H1 (cell line): Measurements from ENCODE around the gene PRRC2A. TPM values are rescaled to one million over a fixed set of nuclear protein-coding genes. Genes with fewer than 3 reads are reported as not detected.

Source experiments
- CTCF ChIA-PET: fragments of 300-600 bp; sonication (Branson Sonifier 250); formaldehyde crosslinking; loops from one replicate; lab custom pipeline; 2021; ENCODE audit not compliant: partially characterized antibody; lab: Charles Lee
- POLR2A ChIA-PET: fragments of 300-600 bp; sonication (Branson Sonifier 250); formaldehyde crosslinking; loops from one replicate; lab custom pipeline; 2021; ENCODE audit warnings: inconsistent platforms; ENCODE audit not compliant: partially characterized antibody; lab: Charles Lee
- DNase-seq, 2 experiments: peaks; one replicate each; pipeline versions ENCODE4 v3.0.0 to v3.0.0-alpha.2; 2010 to 2022; ENCODE audit warnings: low spot score in 2 of 2, low read depth in 1 of 2, mixed read lengths in 1 of 2
- FAIRE-seq: peaks from 2 replicates; lab custom pipeline; 2011; peaks lifted over from hg19 to GRCh38; lab: Jason Lieb, UNC
- H2AFZ ChIP-seq: 2 replicates; pipeline ENCODE4 v1.8.1; 2012; ENCODE audit warnings: low read length, inconsistent platforms
- H2AK5ac ChIP-seq: 2 replicates; pipeline ENCODE4 v1.6.1; 2013; ENCODE audit warnings: low read depth, low read length
- H2BK120ac ChIP-seq: replicated peaks from 2 replicates; pipeline ENCODE3; 2013; ENCODE audit warnings: low read depth, low read length, inconsistent platforms
- H2BK12ac ChIP-seq: 2 replicates; pipeline ENCODE4 v1.6.1; 2013; ENCODE audit warnings: low read depth, low read length
- H2BK15ac ChIP-seq: 2 replicates; pipeline ENCODE4 v1.6.1; 2013; ENCODE audit warnings: low read length
- H2BK20ac ChIP-seq: 2 replicates; pipeline ENCODE4 v1.6.1; 2013; ENCODE audit warnings: low read length
- H2BK5ac ChIP-seq: 2 replicates; pipeline ENCODE4 v1.6.1; 2013; ENCODE audit warnings: low read depth, low read length
- H3K14ac ChIP-seq: 2 replicates; pipeline ENCODE4 v1.6.1; 2013; ENCODE audit warnings: inconsistent platforms; ENCODE audit not compliant: insufficient read length
- H3K18ac ChIP-seq: 2 replicates; pipeline ENCODE4 v1.6.1; 2013; ENCODE audit warnings: low read length; ENCODE audit errors: extremely low read depth
- H3K23ac ChIP-seq: 2 replicates; pipeline ENCODE4 v1.6.1; 2013; ENCODE audit warnings: inconsistent platforms; ENCODE audit not compliant: insufficient read length
- H3K23me2 ChIP-seq: 2 replicates; pipeline ENCODE4 v1.6.1; 2013; ENCODE audit warnings: low read depth, low read length
- H3K27ac ChIP-seq: 2 replicates; pipeline ENCODE4 v1.6.1; 2011; ENCODE audit warnings: low read depth, low read length, inconsistent platforms
- H3K27me3 ChIP-seq, 4 experiments: replicated peaks in 1 of 4; 1 replicate in 1 of 4; 2 replicates in 3 of 4; pipeline versions ENCODE4 v1.6.1 to v1.8.1; 2011 to 2013; ENCODE audit warnings: low read length in 3 of 4, mild to moderate bottlenecking in 3 of 4, inconsistent platforms in 2 of 4, mixed read lengths in 2 of 4, moderate library complexity in 1 of 4; ENCODE audit not compliant: control insufficient read depth in 3 of 4, insufficient read depth in 3 of 4; ENCODE audit errors: extremely low read depth in 1 of 4
- H3K36me3 ChIP-seq, 4 experiments: 2 replicates each; pipeline versions ENCODE4 v1.6.1 to v1.8.1; 2011 to 2013; ENCODE audit warnings: mild to moderate bottlenecking in 4 of 4, low read length in 3 of 4, moderate library complexity in 2 of 4, control low read depth in 1 of 4, inconsistent platforms in 1 of 4; ENCODE audit not compliant: insufficient read depth in 4 of 4, control insufficient read depth in 2 of 4
- H3K4ac ChIP-seq: replicated peaks from 2 replicates; pipeline ENCODE3; 2013; ENCODE audit warnings: low read length, low read depth, mixed read lengths, inconsistent platforms; ENCODE audit not compliant: insufficient read length
- H3K4me1 ChIP-seq, 4 experiments: replicated peaks in 1 of 4; 1 replicate in 1 of 4; 2 replicates in 3 of 4; pipeline versions ENCODE4 v1.6.1 to v1.8.1; 2011 to 2013; ENCODE audit warnings: low read length in 3 of 4, inconsistent platforms in 2 of 4, mixed read lengths in 1 of 4; ENCODE audit not compliant: insufficient read depth in 4 of 4, control insufficient read depth in 3 of 4
- H3K4me2 ChIP-seq, 2 experiments: 2 replicates each; pipeline versions ENCODE4 v1.6.1 to v1.8.1; 2011 to 2013; ENCODE audit warnings: low read depth in 2 of 2, low read length in 2 of 2, control low read depth in 1 of 2, inconsistent platforms in 1 of 2, mild to moderate bottlenecking in 1 of 2; ENCODE audit not compliant: insufficient read depth in 1 of 2
- H3K4me3 ChIP-seq, 4 experiments: fragments of 200-600, 300-600 bp in 1 of 4; sonication (generic), shearing (Covaris generic), sonication (Bioruptor Twin) in 1 of 4; 2 replicates each; pipeline versions ENCODE4 v1.5.1 to v1.8.1; 2011 to 2016; ENCODE audit warnings: low read length in 4 of 4, low read depth in 3 of 4, control low read depth in 2 of 4, inconsistent platforms in 2 of 4, mild to moderate bottlenecking in 2 of 4, mixed read lengths in 1 of 4, moderate library complexity in 1 of 4; ENCODE audit not compliant: insufficient read depth in 2 of 4; ENCODE audit errors: extremely low read depth in 1 of 4
- H3K56ac ChIP-seq: replicated peaks from 2 replicates; pipeline ENCODE3; 2013; ENCODE audit warnings: low read depth, mild to moderate bottlenecking, mixed read lengths, low read length, inconsistent platforms; ENCODE audit not compliant: insufficient read length
- H3K79me1 ChIP-seq: 2 replicates; pipeline ENCODE4 v1.6.1; 2013; ENCODE audit warnings: low read depth, low read length, control low read depth
- H3K79me2 ChIP-seq, 2 experiments: 2 replicates each; pipeline versions ENCODE4 v1.6.1 to v1.8.1; 2012 to 2013; ENCODE audit warnings: low read length in 2 of 2, mild to moderate bottlenecking in 2 of 2, inconsistent platforms in 1 of 2; ENCODE audit not compliant: insufficient read depth in 2 of 2, control insufficient read depth in 1 of 2
- H3K9ac ChIP-seq, 4 experiments: replicated peaks in 1 of 4; 1 replicate in 1 of 4; 2 replicates in 3 of 4; pipeline versions ENCODE4 v1.6.1 to v1.8.1; 2011 to 2013; ENCODE audit warnings: low read depth in 3 of 4, low read length in 3 of 4, control low read depth in 2 of 4, mild to moderate bottlenecking in 2 of 4, moderate library complexity in 2 of 4, inconsistent platforms in 1 of 4; ENCODE audit errors: extremely low read depth in 1 of 4
- H3K9me3 ChIP-seq, 2 experiments: 2 replicates each; pipeline versions ENCODE4 v1.6.1 to v1.8.1; 2012 to 2013; ENCODE audit warnings: mild to moderate bottlenecking in 2 of 2, moderate library complexity in 2 of 2, control low read depth in 1 of 2, inconsistent platforms in 1 of 2, low read depth in 1 of 2, low read length in 1 of 2, mixed read lengths in 1 of 2; ENCODE audit not compliant: insufficient read depth in 2 of 2
- H4K20me1 ChIP-seq, 2 experiments: replicated peaks in 1 of 2; 2 replicates each; pipeline versions ENCODE3 to v1.8.1; 2011 to 2013; ENCODE audit warnings: inconsistent platforms in 2 of 2, low read length in 2 of 2, mild to moderate bottlenecking in 1 of 2; ENCODE audit not compliant: insufficient read depth in 2 of 2, control insufficient read depth in 1 of 2
- H4K5ac ChIP-seq: 2 replicates; pipeline ENCODE4 v1.6.1; 2013; ENCODE audit warnings: low read length, low read depth, mixed read lengths, inconsistent platforms; ENCODE audit not compliant: insufficient read length
- H4K8ac ChIP-seq: 2 replicates; pipeline ENCODE4 v1.8.0; 2013; ENCODE audit warnings: mild to moderate bottlenecking, moderate library complexity, low read length, inconsistent platforms; ENCODE audit not compliant: insufficient read depth; ENCODE audit errors: extremely low read depth
- H4K91ac ChIP-seq: replicated peaks from 2 replicates; pipeline ENCODE3; 2013; ENCODE audit warnings: low read length, mixed read lengths, inconsistent platforms; ENCODE audit not compliant: insufficient read length
- CBX8 ChIP-seq: fragments of 300-800, 300-1000 bp; sonication (generic); IDR thresholded peaks from 2 replicates; pipeline ENCODE4 v1.7.1; 2016; ENCODE audit warnings: low read depth, low read length, borderline replicate concordance
- EP300 ChIP-seq, 2 experiments: IDR thresholded peaks; 1 replicate in 1 of 2; 2 replicates in 1 of 2; pipeline ENCODE4 v1.6.1; 2011 to 2012; ENCODE audit warnings: low read depth in 2 of 2, low read length in 2 of 2, mild to moderate bottlenecking in 2 of 2, borderline replicate concordance in 1 of 2, inconsistent platforms in 1 of 2, moderate library complexity in 1 of 2
- POU5F1 ChIP-seq: IDR thresholded peaks from 2 replicates; pipeline ENCODE4 v1.6.1; 2011; ENCODE audit warnings: low read depth, mild to moderate bottlenecking, low read length, moderate library complexity
- RBBP5 ChIP-seq: IDR thresholded peaks from 2 replicates; pipeline ENCODE4 v1.7.1; 2012; ENCODE audit warnings: low read depth, mild to moderate bottlenecking, inconsistent platforms, low read length, moderate library complexity, borderline replicate concordance
- YY1 ChIP-seq: IDR thresholded peaks from 2 replicates; pipeline ENCODE4 v1.6.1; 2011; ENCODE audit warnings: low read depth, mild to moderate bottlenecking, low read length
- WGBS, 2 experiments: shearing (Covaris generic) in 1 of 2; methylation state at CpG; one replicate each; pipeline versions ENCODE4 v1.1.6 to v1.1.7; 2013 to 2015; ENCODE audit warnings: low lambda C conversion rate in 2 of 2, mixed read lengths in 2 of 2, inconsistent platforms in 1 of 2, low coverage in 1 of 2, missing lambda C conversion rate in 1 of 2; ENCODE audit not compliant: insufficient replicate concordance in 2 of 2, insufficient coverage in 1 of 2, insufficient read length in 1 of 2; ENCODE audit errors: extremely low coverage in 1 of 2, missing lambda C conversion rate in 1 of 2; 5-methylcytosine and 5-hydroxymethylcytosine counted together
- polyA plus RNA-seq, 7 experiments: library from polyadenylated mRNA; depleted of rRNA in 3 of 7; stranded (reverse) in 5 of 7; unstranded in 2 of 7; fragments of >200 nt in 5 of 7; fragments of 200-250 nt in 2 of 7; gene quantifications; 1 replicate in 5 of 7; 2 replicates in 1 of 7; 4 replicates in 1 of 7; pipeline versions ENCODE4 v1.2.1 to v1.2.3, GENCODE V29; 2011 to 2013; ENCODE audit warnings: missing spikeins in 2 of 7, mixed read lengths in 2 of 7
- total RNA-seq: library from RNA; stranded (reverse); fragmentation: NEBNext Ultra II Directional; extraction: Animal tissue kit (Norgen Biotek cat#: 25700); gene quantifications from 2 replicates; pipeline ENCODE4 v1.2.1, GENCODE V29; 2021
- TF ChIP-seq, protein P1 (sequence below), 3 experiments: IDR thresholded peaks; 1 replicate in 2 of 3; 2 replicates in 1 of 3; pipeline versions ENCODE4 v1.5.1 to v1.6.1; 2011; ENCODE audit warnings: low read length in 3 of 3, mild to moderate bottlenecking in 3 of 3, inconsistent platforms in 2 of 3, low read depth in 1 of 3, moderate library complexity in 1 of 3; ENCODE audit not compliant: insufficient read depth in 1 of 3; ENCODE audit errors: control extremely low read depth in 1 of 3

PRRC2A gene
- total and polyA plus RNA-seq, 2 of the 8 experiments (the other 6 are each of a cell fraction or from before 2014, with no cell fraction given), result 118 to 300 TPM

DNA sequence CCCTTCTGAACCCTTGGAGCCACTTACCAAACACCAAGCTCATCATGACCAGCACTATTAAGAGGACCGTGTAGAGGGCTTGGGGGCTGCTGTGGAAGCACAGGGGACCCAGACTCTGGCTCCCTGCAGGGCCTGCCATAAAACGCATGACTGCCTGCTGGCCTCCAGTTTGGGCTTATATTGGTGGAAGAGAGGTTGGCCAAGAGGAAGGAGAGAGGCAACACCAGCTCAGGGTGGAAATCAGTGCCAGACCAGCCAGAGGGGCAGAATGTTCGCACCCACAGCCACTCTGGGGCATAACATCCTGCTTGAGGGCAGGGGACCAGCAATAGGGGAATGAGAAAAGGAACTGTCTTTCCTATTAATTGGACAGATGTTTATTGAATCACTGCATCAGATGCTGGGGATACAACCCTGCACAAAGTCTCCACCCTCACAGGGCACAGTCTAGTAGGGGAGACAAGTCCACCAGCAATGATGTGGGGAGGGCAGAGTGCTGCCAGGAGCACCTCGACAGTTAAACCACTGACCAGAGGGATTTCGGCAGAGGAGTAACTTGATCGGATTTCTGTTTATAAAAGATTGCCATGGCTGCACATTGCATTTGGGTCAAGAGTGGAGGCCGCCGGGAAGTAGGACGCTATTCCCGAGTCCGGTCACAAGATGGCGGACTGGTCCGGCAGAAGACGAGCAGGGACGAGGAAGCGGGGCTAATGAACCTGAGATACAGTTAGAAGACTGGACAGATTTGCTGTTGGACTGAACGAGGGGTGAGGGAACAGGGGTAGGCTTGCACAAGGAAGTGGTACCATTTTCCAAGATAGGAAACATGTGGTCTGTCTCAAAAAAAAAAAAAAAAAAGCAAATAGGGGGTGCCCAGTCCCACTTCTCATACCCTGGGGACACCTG, 60.0 kb downstream of the PRRC2A start, which contains the start of gene LY6G5C:
Gene LY6G5C, minus strand, starts transcription at position 842 of the 909 bp plus-strand sequence. Its CDS starts 694 bp downstream, at position 148.
- DNase-seq, result peak in 1 of 2 experiments; percentile 79
- Histone ChIP-seq H3K18ac (no peak within 1 kb of the TSS), H3K79me2 (no peaks in the 10 kb centered on the region), H2BK120ac (no peak within 1 kb of the TSS), H2BK15ac (peak within 1 kb of the TSS; percentile 72; the same call in 1 of the 2 replicates), H2BK20ac (no peak within 1 kb of the TSS; the same call in 1 of the 2 replicates), H4K91ac (no peak within 1 kb of the TSS), H3K79me1 (no peaks in the 10 kb centered on the region), H3K27me3 (peaks cover 3 to 13% (median 12%) of the 10 kb centered on the region in 4 experiments; a peak in 6 of 7 replicates), H4K5ac (no peak within 1 kb of the TSS), H3K14ac (no peak within 1 kb of the TSS), H4K20me1 (no peaks in the 10 kb centered on the region), H3K9me3 (no peaks in the 10 kb centered on the region), H3K36me3 (no peaks in the 10 kb centered on the region), H2BK12ac (peak within 1 kb of the TSS; percentile 9; the same call in 1 of the 2 replicates), H3K23ac (no peak within 1 kb of the TSS), H3K4me2 (peak within 1 kb of the TSS; percentile 11 to 84), H2AK5ac (no peak within 1 kb of the TSS), H3K56ac (peak within 1 kb of the TSS; percentile 33), H3K4me1 (peaks cover 0 to 10% (median 7%) of the 10 kb centered on the region in 4 experiments; a peak in 5 of 7 replicates), H3K27ac (no peak within 1 kb of the TSS), H3K4ac (no peak within 1 kb of the TSS), H3K4me3 (peak within 1 kb of the TSS; percentile 22 to 70 (median 60)), H2AFZ (peak within 1 kb of the TSS; percentile 15; the same call in 1 of the 2 replicates), H4K8ac (peak within 1 kb of the TSS; percentile 39), H3K9ac (no peak within 1 kb of the TSS; a peak in 1 of 7 replicates), H3K23me2 (peaks cover 11% of the 10 kb centered on the region; the same call in 1 of the 2 replicates), H2BK5ac (peak within 1 kb of the TSS; percentile 35; the same call in 1 of the 2 replicates)
- no peak for FAIRE-seq
- CTCF ChIA-PET, result interaction anchor here (0.6 to 2.6 kb wide), 30 partner anchors 9 to 151 kb away, joined by 3 to 11 read pairs (median 4); partner anchors contain the start of genes C6orf47, LY6G5B, LY6G6D and VARS1
- WGBS, 2 experiments, result 21% methylated on average over 17 of the region's 17 CpGs; no CpG with 5 or more reads in 1 of the 2 experiments
- POLR2A ChIA-PET, result interaction anchor here (0.8 to 2.5 kb wide), 15 partner anchors 8 to 150 kb away, joined by 3 to 20 read pairs (median 3); partner anchors contain the start of genes CLIC1, CSNK2B, DDAH2 and GPANK1
- TF ChIP-seq YY1, result peak; percentile 80
- TF ChIP-seq POU5F1, result no peak
- no peak for TF ChIP-seq CBX8
- 0 out of 2 replicates have a peak, but pooled peaks have one; percentile 41 for TF ChIP-seq RBBP5
- TF ChIP-seq, protein P1, sequence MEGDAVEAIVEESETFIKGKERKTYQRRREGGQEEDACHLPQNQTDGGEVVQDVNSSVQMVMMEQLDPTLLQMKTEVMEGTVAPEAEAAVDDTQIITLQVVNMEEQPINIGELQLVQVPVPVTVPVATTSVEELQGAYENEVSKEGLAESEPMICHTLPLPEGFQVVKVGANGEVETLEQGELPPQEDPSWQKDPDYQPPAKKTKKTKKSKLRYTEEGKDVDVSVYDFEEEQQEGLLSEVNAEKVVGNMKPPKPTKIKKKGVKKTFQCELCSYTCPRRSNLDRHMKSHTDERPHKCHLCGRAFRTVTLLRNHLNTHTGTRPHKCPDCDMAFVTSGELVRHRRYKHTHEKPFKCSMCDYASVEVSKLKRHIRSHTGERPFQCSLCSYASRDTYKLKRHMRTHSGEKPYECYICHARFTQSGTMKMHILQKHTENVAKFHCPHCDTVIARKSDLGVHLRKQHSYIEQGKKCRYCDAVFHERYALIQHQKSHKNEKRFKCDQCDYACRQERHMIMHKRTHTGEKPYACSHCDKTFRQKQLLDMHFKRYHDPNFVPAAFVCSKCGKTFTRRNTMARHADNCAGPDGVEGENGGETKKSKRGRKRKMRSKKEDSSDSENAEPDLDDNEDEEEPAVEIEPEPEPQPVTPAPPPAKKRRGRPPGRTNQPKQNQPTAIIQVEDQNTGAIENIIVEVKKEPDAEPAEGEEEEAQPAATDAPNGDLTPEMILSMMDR (IDR thresholded peaks at IDR 0.05; ENCODE audit: control extremely low read depth in 1 of 3, insufficient read depth in 1 of 3, low read depth in 1 of 3, low read length in 3 of 3), result peak; percentile 78 to 85 (median 83)
- TF ChIP-seq EP300 (IDR thresholded peaks at IDR 0.05; ENCODE audit: borderline replicate concordance in 1 of 2, low read depth in 2 of 2, low read length in 2 of 2), result no peak
